Neural progenitor cell (in vitro differentiated cells): Measurements from ENCODE around the gene CASP4. TPM values are rescaled to one million over a fixed set of nuclear protein-coding genes. Genes with fewer than 3 reads are reported as not detected.
"Not testable (repeated sequence)": the region's sequence is repeated elsewhere in the genome, so short reads cannot be mapped to it uniquely, and the experiment has no call there.

Experiments used
- DNase-seq: peaks from one replicate; pipeline ENCODE4 v3.0.0-alpha.2; 2016; ENCODE audit warnings: low spot score
- H2AFZ ChIP-seq: fragments of 200-600 bp; sonication (generic); replicated peaks from 2 replicates; pipeline ENCODE4 v1.6.1; 2016; ENCODE audit warnings: antibody characterized with exemption
- H3F3A ChIP-seq: fragments of 200-600 bp; sonication (generic); 2 replicates; pipeline ENCODE4 v1.6.1; 2016; ENCODE audit warnings: antibody characterized with exemption, low read depth
- H3K27ac ChIP-seq: fragments of 200-600 bp; sonication (generic); 2 replicates; pipeline ENCODE4 v1.5.1; 2016; ENCODE audit warnings: mild to moderate bottlenecking
- H3K27me3 ChIP-seq: fragments of 200-600 bp; sonication (generic); 2 replicates; pipeline ENCODE4 v1.6.1; 2016; ENCODE audit warnings: mild to moderate bottlenecking, moderate library complexity
- H3K36me3 ChIP-seq: fragments of 200-600 bp; sonication (generic); 2 replicates; pipeline ENCODE4 v1.5.1; 2016
- H3K4me1 ChIP-seq: fragments of 200-600 bp; sonication (generic); 2 replicates; pipeline ENCODE4 v1.6.1; 2016; ENCODE audit warnings: mixed run types
- H3K4me2 ChIP-seq: fragments of 200-600 bp; sonication (generic); 2 replicates; pipeline ENCODE4 v1.6.1; 2016
- H3K4me3 ChIP-seq: fragments of 200-600 bp; sonication (generic); 2 replicates; pipeline ENCODE4 v1.5.1; 2016
- H3K79me2 ChIP-seq: fragments of 200-600 bp; sonication (generic); 2 replicates; pipeline ENCODE4 v1.6.1; 2016; ENCODE audit warnings: low read depth
- H3K9ac ChIP-seq: fragments of 200-600 bp; sonication (generic); 2 replicates; pipeline ENCODE4 v1.6.1; 2016
- H3K9me3 ChIP-seq: fragments of 200-600 bp; sonication (generic); 2 replicates; pipeline ENCODE4 v1.5.1; 2016; ENCODE audit warnings: low read depth
- H4K20me1 ChIP-seq: fragments of 200-600 bp; sonication (generic); 2 replicates; pipeline ENCODE4 v1.6.1; 2016; ENCODE audit warnings: low read depth
- H3K27ac Mint-ChIP-seq: 3 replicates; pipeline ENCODE4 v1.8.0; 2021; ENCODE audit warnings: mixed read lengths
- H3K27me3 Mint-ChIP-seq: 2 replicates; pipeline ENCODE4 v1.8.0; 2022; ENCODE audit warnings: low read depth, mild to moderate bottlenecking, inconsistent platforms, moderate library complexity, mixed read lengths; ENCODE audit not compliant: insufficient read depth
- H3K36me3 Mint-ChIP-seq: 3 replicates; pipeline ENCODE4 v1.8.0; 2021; ENCODE audit warnings: mixed read lengths
- H3K4me1 Mint-ChIP-seq: 3 replicates; pipeline ENCODE4 v1.8.0; 2021; ENCODE audit warnings: mixed read lengths
- H3K4me3 Mint-ChIP-seq: 3 replicates; pipeline ENCODE4 v1.8.0; 2021; ENCODE audit warnings: mild to moderate bottlenecking, moderate library complexity, mixed read lengths
- H3K9me3 Mint-ChIP-seq: 3 replicates; pipeline ENCODE4 v1.8.0; 2020; ENCODE audit warnings: mixed read lengths
- CTCF ChIP-seq: fragments of 200-600 bp; sonication (generic); IDR thresholded peaks from 2 replicates; pipeline ENCODE4 v1.5.1; 2017; ENCODE audit warnings: antibody characterized with exemption, mild to moderate bottlenecking
- EZH2 ChIP-seq: fragments of 200-600 bp; sonication (generic); IDR thresholded peaks from 2 replicates; pipeline ENCODE4 v1.6.1; 2017; ENCODE audit warnings: antibody characterized with exemption, mild to moderate bottlenecking, moderate library complexity
- EZH2phosphoT487 ChIP-seq: fragments of 200-600 bp; sonication (generic); IDR thresholded peaks from 2 replicates; pipeline ENCODE4 v1.6.1; 2017; ENCODE audit warnings: antibody characterized with exemption
- total RNA-seq: library from RNA; depleted of rRNA; stranded (reverse); fragments of >200 nt; gene quantifications from 2 replicates; pipeline ENCODE4 v1.2.3, GENCODE V29; 2015; ENCODE audit warnings: low replicate concordance

Gene CASP4
- total RNA-seq, 1 donor from 2014 or later = not detected

GRCh38 chr11:104934594-104934993 is 33.8 kb downstream of the CASP4 start:
- TF ChIP-seq EZH2 = no peak
- no peak for TF ChIP-seq EZH2phosphoT487
- no peak for TF ChIP-seq CTCF
- no peaks in the 10 kb centered on the region for H3K27me3 Mint-ChIP-seq
- no peak for DNase-seq
- H3K36me3 Mint-ChIP-seq = no peaks in the 10 kb centered on the region
- Histone ChIP-seq H3F3A (no peaks in the 10 kb centered on the region), H3K79me2 (no peaks in the 10 kb centered on the region), H4K20me1 (no peaks in the 10 kb centered on the region), H3K4me2 (no peak overlapping the region), H3K4me3 (no peak overlapping the region), H3K27me3 (no peaks in the 10 kb centered on the region), H3K36me3 (no peaks in the 10 kb centered on the region), H3K9me3 (no peaks in the 10 kb centered on the region), H3K4me1 (no peaks in the 10 kb centered on the region), H2AFZ (no peak overlapping the region), H3K9ac (no peak overlapping the region), H3K27ac (no peak overlapping the region)
- no peak overlapping the region for H3K4me3 Mint-ChIP-seq
- H3K9me3 Mint-ChIP-seq = peaks cover 5% of the 10 kb centered on the region
- H3K27ac Mint-ChIP-seq = no peak overlapping the region
- no peaks in the 10 kb centered on the region for H3K4me1 Mint-ChIP-seq

- H3K4me2 ChIP-seq, H3K9me3 Mint-ChIP-seq, H3K36me3 ChIP-seq, H3K4me1 Mint-ChIP-seq, H3K4me3 Mint-ChIP-seq, H3K27me3 ChIP-seq, H2AFZ ChIP-seq, H4K20me1 ChIP-seq, H3K27ac Mint-ChIP-seq, H3K4me1 ChIP-seq, H3K79me2 ChIP-seq, H3K27ac ChIP-seq, H3K27me3 Mint-ChIP-seq, H3K9ac ChIP-seq, H3K4me3 ChIP-seq, H3K9me3 ChIP-seq, DNase-seq, H3K36me3 Mint-ChIP-seq, H3F3A ChIP-seq: not testable (repeated sequence)
Measured at GRCh38 chr11:104934073-104934472, 34.3 kb downstream of the CASP4 start.

- Histone ChIP-seq H3K27me3 (no peaks in the 10 kb centered on the region), H3K9ac (no peak overlapping the region), H2AFZ (no peak overlapping the region), H3K79me2 (no peaks in the 10 kb centered on the region), H3K27ac (no peak overlapping the region), H3K4me2 (no peak overlapping the region), H3K4me1 (no peaks in the 10 kb centered on the region), H3K9me3 (no peaks in the 10 kb centered on the region), H4K20me1 (no peaks in the 10 kb centered on the region), H3K4me3 (no peak overlapping the region), H3F3A (no peaks in the 10 kb centered on the region), H3K36me3 (no peaks in the 10 kb centered on the region)
- H3K27me3 Mint-ChIP-seq = no peaks in the 10 kb centered on the region
- peaks cover 7% of the 10 kb centered on the region for H3K9me3 Mint-ChIP-seq
- no peaks in the 10 kb centered on the region for H3K36me3 Mint-ChIP-seq
- no peak overlapping the region for H3K27ac Mint-ChIP-seq
- H3K4me1 Mint-ChIP-seq = no peaks in the 10 kb centered on the region
- DNase-seq = no peak
- TF ChIP-seq EZH2phosphoT487 (no peak), CTCF (no peak), EZH2 (no peak)
- H3K4me3 Mint-ChIP-seq = no peak overlapping the region
Measured at GRCh38 chr11:104928811-104929210, 39.6 kb downstream of the CASP4 start.

GRCh38 chr11:104926771-104927611 is 41.4 kb downstream of the CASP4 start:
- H3K4me1 ChIP-seq = no peaks in the 10 kb centered on the region
- DNase-seq = peak; percentile 43
- Mint-ChIP-seq H3K36me3 (no peaks in the 10 kb centered on the region), H3K4me1 (no peaks in the 10 kb centered on the region), H3K9me3 (peaks cover 7% of the 10 kb centered on the region), H3K27me3 (no peaks in the 10 kb centered on the region), H3K4me3 (no peak overlapping the region), H3K27ac (no peak overlapping the region)
- TF ChIP-seq EZH2phosphoT487 = no peak
- no peak for TF ChIP-seq CTCF
- no peak for TF ChIP-seq EZH2
- no peak overlapping the region for H3K9ac ChIP-seq
- H3K36me3 ChIP-seq = no peaks in the 10 kb centered on the region
- H3K4me2 ChIP-seq = no peak overlapping the region
- no peak overlapping the region for H3K4me3 ChIP-seq
- no peaks in the 10 kb centered on the region for H3K79me2 ChIP-seq
- no peaks in the 10 kb centered on the region for H3K9me3 ChIP-seq
- no peaks in the 10 kb centered on the region for H3K27me3 ChIP-seq
- no peak overlapping the region for H3K27ac ChIP-seq
- no peaks in the 10 kb centered on the region for H3F3A ChIP-seq
- no peak overlapping the region for H2AFZ ChIP-seq
- no peaks in the 10 kb centered on the region for H4K20me1 ChIP-seq
